ENCODE data around the gene KEL.

The KEL gene

GRCh38 chr7:142927085-142927745, 34.9 kb downstream of the KEL start:
- DNase-seq = no peak

- no peak for DNase-seq
Observed at GRCh38 chr7:142925413-142925812, 36.8 kb downstream of the KEL start.

- no peak for DNase-seq
Observed at GRCh38 chr7:142923391-142923790, 38.8 kb downstream of the KEL start.

GRCh38 chr7:142919656-142920055, 42.5 kb downstream of the KEL start:
- DNase-seq = no peak

- DNase-seq = no peak
Observed at GRCh38 chr7:142918901-142919300, 43.3 kb downstream of the KEL start.

- DNase-seq = no peak
Observed at GRCh38 chr7:142917447-142917846, 44.7 kb downstream of the KEL start.

GRCh38 chr7:142916508-142916907, 45.7 kb downstream of the KEL start:
- DNase-seq = no peak

- DNase-seq = no peak
Observed at GRCh38 chr7:142915315-142915714, 46.8 kb downstream of the KEL start.

- no peak for DNase-seq
Observed at GRCh38 chr7:142914121-142914520, 48.0 kb downstream of the KEL start.

- DNase-seq = no peak
Observed at GRCh38 chr7:142913566-142913965, 48.6 kb downstream of the KEL start.

- DNase-seq = no peak
Observed at GRCh38 chr7:142913051-142913450, 49.1 kb downstream of the KEL start.

- DNase-seq = no peak
Observed at GRCh38 chr7:142910481-142910880, 51.7 kb downstream of the KEL start.

- DNase-seq = no peak
Observed at GRCh38 chr7:142910031-142910433, 52.1 kb downstream of the KEL start.

- DNase-seq = no peak
Observed at GRCh38 chr7:142908921-142909890, 53.0 kb downstream of the KEL start.

- DNase-seq = no peak
Observed at GRCh38 chr7:142908290-142908689, 53.9 kb downstream of the KEL start.

- no peak for DNase-seq
Observed at GRCh38 chr7:142906643-142907042, 55.5 kb downstream of the KEL start.

- DNase-seq = no peak
Observed at GRCh38 chr7:142905759-142906158, 56.4 kb downstream of the KEL start.

- no peak for DNase-seq
Observed at GRCh38 chr7:142904128-142904527, 58.0 kb downstream of the KEL start.

- DNase-seq = no peak
Observed at GRCh38 chr7:142901426-142902259, 60.5 kb downstream of the KEL start.

- DNase-seq = no peak
Observed at GRCh38 chr7:142899661-142900060, 62.5 kb downstream of the KEL start.

GRCh38 chr7:142898377-142899170, 63.6 kb downstream of the KEL start:
- DNase-seq = no peak

- DNase-seq = no peak
Observed at GRCh38 chr7:142897691-142898090, 64.5 kb downstream of the KEL start.
